Right lobe of liver (tissue), 6 donors: ENCODE data around the gene TIMM13. TPM values are rescaled to one million over a fixed set of nuclear protein-coding genes. Genes with fewer than 3 reads are reported as not detected.
"Not testable (repeated sequence)": the region's sequence is repeated elsewhere in the genome, so short reads cannot be mapped to it uniquely, and the experiment has no call there.

Source experiments
- ATAC-seq, 4 donors: fragments of 200-7000 bp; cut with Tn5 transposase; one replicate each; pipeline ENCODE4 v1.9.1; 2020; ENCODE audit warnings: mild to moderate bottlenecking in 4 of 4, moderate library complexity in 4 of 4
- DNase-seq, 3 donors: peaks; one replicate each; pipeline ENCODE4 v3.0.0-alpha.2; 2020
- H3K27ac ChIP-seq, 3 donors: fragments of 200-600 bp; one replicate each; pipeline ENCODE4 v1.8.0; 2022
- H3K27me3 ChIP-seq, 2 donors: fragments of 200-600 bp; one replicate each; pipeline ENCODE4 v1.8.0; 2022
- H3K36me3 ChIP-seq, 4 donors: fragments of 200-600 bp; sonication (generic) in 1 of 4; one replicate each; pipeline versions ENCODE4 v1.5.1 to v1.8.0; 2017 to 2022; ENCODE audit warnings: control low read depth in 1 of 4
- H3K4me1 ChIP-seq, 4 donors: fragments of 200-600 bp; sonication (generic) in 1 of 4; one replicate each; pipeline versions ENCODE4 v1.5.1 to v1.8.0; 2017 to 2022; ENCODE audit warnings: control low read depth in 1 of 4
- H3K4me3 ChIP-seq, 3 donors: fragments of 200-600 bp; one replicate each; pipeline ENCODE4 v1.8.0; 2022
- H3K9me3 ChIP-seq, 4 donors: fragments of 200-600 bp; sonication (generic) in 1 of 4; one replicate each; pipeline versions ENCODE4 v1.5.1 to v1.8.0; 2017 to 2022; ENCODE audit warnings: control low read depth in 1 of 4
- POLR2A ChIP-seq: fragments of 450-650 bp; IDR thresholded peaks from one replicate; pipeline ENCODE4 v1.6.1; 2017; ENCODE audit warnings: antibody characterized with exemption, mild to moderate bottlenecking
- WGBS: methylation state at CpG from one replicate; pipeline ENCODE4 v1.1.6; 2018; ENCODE audit warnings: low coverage, low lambda C conversion rate; ENCODE audit not compliant: insufficient coverage; ENCODE audit errors: missing lambda C conversion rate; 5-methylcytosine and 5-hydroxymethylcytosine counted together
- intact Hi-C, 2 donors: fragments of 100-400 bp; cut with DNase I; formaldehyde crosslinking; loops; one replicate each; pipeline versions ENCODE4 v1.11.2 to v1.14.1; 2022
- total RNA-seq, 6 experiments: library from RNA; depleted of rRNA in 2 of 6; stranded (reverse); fragments of >200 nt in 2 of 6; fragmentation: NEBNext Ultra II Directional in 3 of 6; extraction: Animal tissue kit (Norgen Biotek cat#: 25700) in 3 of 6; gene quantifications; one replicate each; pipeline versions ENCODE4 v1.1.0 to v1.2.4, GENCODE V29; 2016 to 2023
- TF ChIP-seq, protein P1 (sequence below), 4 donors: fragments of 200-600 bp in 3 of 4; fragments of 450-650 bp in 1 of 4; IDR thresholded peaks; one replicate each; pipeline versions ENCODE4 v1.5.1 to v1.8.0; 2016 to 2022; ENCODE audit warnings: antibody characterized with exemption in 4 of 4, mild to moderate bottlenecking in 2 of 4
- donor health status: DM: no; HTN: yes; CAD: no.
- donor health status: DM: no; HTN: no; CAD: no.
- donor health status: DM: no; HTN: no; CAD: no.
- donor health status: DM: no; HTN: yes; CAD: no.
- donor health status: DM: no; HTN: yes; CAD: no.

TIMM13 gene
- total RNA-seq, 6 experiments from 2014 or later: 35.5 to 59.8 (median 51.1) TPM

GRCh38 chr19:2399582-2399981, 27.8 kb downstream of the TIMM13 start:
- TF ChIP-seq POLR2A: no peak
- TF ChIP-seq, protein P1, sequence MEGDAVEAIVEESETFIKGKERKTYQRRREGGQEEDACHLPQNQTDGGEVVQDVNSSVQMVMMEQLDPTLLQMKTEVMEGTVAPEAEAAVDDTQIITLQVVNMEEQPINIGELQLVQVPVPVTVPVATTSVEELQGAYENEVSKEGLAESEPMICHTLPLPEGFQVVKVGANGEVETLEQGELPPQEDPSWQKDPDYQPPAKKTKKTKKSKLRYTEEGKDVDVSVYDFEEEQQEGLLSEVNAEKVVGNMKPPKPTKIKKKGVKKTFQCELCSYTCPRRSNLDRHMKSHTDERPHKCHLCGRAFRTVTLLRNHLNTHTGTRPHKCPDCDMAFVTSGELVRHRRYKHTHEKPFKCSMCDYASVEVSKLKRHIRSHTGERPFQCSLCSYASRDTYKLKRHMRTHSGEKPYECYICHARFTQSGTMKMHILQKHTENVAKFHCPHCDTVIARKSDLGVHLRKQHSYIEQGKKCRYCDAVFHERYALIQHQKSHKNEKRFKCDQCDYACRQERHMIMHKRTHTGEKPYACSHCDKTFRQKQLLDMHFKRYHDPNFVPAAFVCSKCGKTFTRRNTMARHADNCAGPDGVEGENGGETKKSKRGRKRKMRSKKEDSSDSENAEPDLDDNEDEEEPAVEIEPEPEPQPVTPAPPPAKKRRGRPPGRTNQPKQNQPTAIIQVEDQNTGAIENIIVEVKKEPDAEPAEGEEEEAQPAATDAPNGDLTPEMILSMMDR (IDR thresholded peaks at IDR 0.05): no peak
- WGBS: 90% methylated on average over 4 of the region's 4 CpGs

GRCh38 chr19:2398735-2399305, 28.6 kb downstream of the TIMM13 start:
- DNase-seq: no peak
- intact Hi-C loops: loop anchor here in 1 of 2 donors (10.0 kb wide), 1 partner anchor 244 kb away; the partner anchor contains the start of gene AP3D1

More at GRCh38 chr19:2399582-2399981, 27.8 kb downstream of the TIMM13 start:
- Histone ChIP-seq H3K27me3 (no peaks in the 10 kb centered on the region), H3K36me3 (no peaks in the 10 kb centered on the region), H3K9me3 (no peaks in the 10 kb centered on the region), H3K4me3 (no peak overlapping the region), H3K27ac (no peak overlapping the region), H3K4me1 (peaks cover 0 to 14% (median 0%) of the 10 kb centered on the region in 4 donors)
- no peak for DNase-seq
- no peak for ATAC-seq
- intact Hi-C loops: loop anchor here in 1 of 2 donors (10.0 kb wide), 1 partner anchor 245 kb away; the partner anchor contains the start of gene AP3D1

DNA sequence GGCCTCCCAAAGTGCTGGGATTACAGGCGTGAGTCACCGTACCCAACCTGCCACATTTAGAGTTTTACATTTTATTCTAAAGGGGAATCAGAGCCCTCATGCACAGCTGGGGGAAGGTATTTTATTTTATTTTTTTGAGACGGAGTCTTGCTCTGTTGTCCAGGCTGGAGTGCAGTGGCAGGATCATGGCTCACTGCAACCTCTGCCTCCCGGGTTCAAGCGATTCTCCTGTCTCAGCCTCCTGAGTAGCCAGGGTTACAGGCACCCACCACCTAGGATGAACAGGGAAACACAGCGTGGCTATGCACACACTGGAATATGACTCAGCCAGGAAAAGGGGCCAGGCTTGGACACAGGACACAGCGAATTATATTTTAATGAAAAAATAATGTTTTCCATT, 30.2 kb downstream of the TIMM13 start:
- intact Hi-C loops: loop anchor here in 1 of 2 donors (10.0 kb wide), 1 partner anchor 242 kb away; the partner anchor contains the start of gene AP3D1
- peaks cover 0 to 17% (median 0%) of the 10 kb centered on the region in 4 donors for H3K4me1 ChIP-seq
- WGBS: 88% methylated on average over 6 of the region's 7 CpGs

More at GRCh38 chr19:2398735-2399305, 28.6 kb downstream of the TIMM13 start:
- no peak overlapping the region for H3K27ac ChIP-seq
- H3K9me3 ChIP-seq: no peaks in the 10 kb centered on the region
- H3K27me3 ChIP-seq: no peaks in the 10 kb centered on the region
- WGBS: 89% methylated on average over 9 of the region's 14 CpGs
- no peak for ATAC-seq
- H3K36me3 ChIP-seq: no peaks in the 10 kb centered on the region
- H3K4me3 ChIP-seq: no peak overlapping the region
- peaks cover 0 to 17% (median 0%) of the 10 kb centered on the region in 4 donors for H3K4me1 ChIP-seq
- no peak for TF ChIP-seq POLR2A
- TF ChIP-seq, protein P1 (IDR thresholded peaks at IDR 0.05): no peak

DNA sequence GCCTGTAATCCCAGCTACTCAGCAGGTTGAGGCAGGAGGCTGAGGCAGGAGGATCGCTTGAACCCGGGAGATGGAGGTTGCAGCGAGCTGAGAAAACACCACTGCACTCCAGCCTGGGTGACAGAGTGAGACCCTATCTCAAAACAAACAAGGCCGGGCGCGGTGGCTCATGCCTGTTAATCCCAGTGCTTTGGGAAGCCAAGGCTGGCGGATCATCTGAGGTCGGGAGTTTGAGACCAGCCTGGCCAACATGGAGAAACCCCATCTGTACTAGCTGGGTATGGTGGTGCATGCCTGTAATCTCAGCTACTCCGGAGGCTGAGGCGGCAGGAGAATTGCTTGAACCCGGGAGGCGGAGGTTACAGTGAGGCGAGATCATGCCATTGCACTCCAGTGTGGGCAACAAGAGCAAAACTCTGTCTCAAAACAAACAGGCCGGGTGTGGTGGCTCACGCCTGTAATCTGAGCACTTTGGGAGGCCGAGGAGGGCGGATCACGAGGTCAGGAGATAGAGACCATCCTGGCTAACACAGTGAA, 32.0 kb downstream of the TIMM13 start:
- WGBS: 53% methylated on average over 3 of the region's 18 CpGs

More for the DNA sequence above, 30.2 kb downstream of the TIMM13 start:
- H3K4me3 ChIP-seq, ATAC-seq, H3K36me3 ChIP-seq, H3K27me3 ChIP-seq, H3K27ac ChIP-seq, DNase-seq, H3K9me3 ChIP-seq: not testable (repeated sequence)

GRCh38 chr19:2394442-2395292, 32.7 kb downstream of the TIMM13 start:
- 42% methylated on average over 25 of the region's 27 CpGs for WGBS
- Histone ChIP-seq H3K9me3 (no peaks in the 10 kb centered on the region), H3K4me1 (peaks cover 0 to 17% (median 0%) of the 10 kb centered on the region in 4 donors), H3K4me3 (no peak overlapping the region), H3K27ac (peak overlapping the region; percentile 29 to 84 (median 65)), H3K27me3 (no peaks in the 10 kb centered on the region), H3K36me3 (no peaks in the 10 kb centered on the region)
- intact Hi-C loops: loop anchor here in 1 of 2 donors (10.0 kb wide), 1 partner anchor 240 kb away; the partner anchor contains the start of gene AP3D1
- peak; percentile 73 to 87 (median 77) for DNase-seq
- TF ChIP-seq, protein P1 (IDR thresholded peaks at IDR 0.05): no peak
- no peak for TF ChIP-seq POLR2A
- ATAC-seq: peak; percentile 45 to 75 (median 66)

More for the DNA sequence above, 32.0 kb downstream of the TIMM13 start:
- DNase-seq (peak in 1 of 3 donors; percentile 50), ATAC-seq (peak in 1 of 4 donors; percentile 6)
- not testable (repeated sequence) for H3K4me3 ChIP-seq, H3K36me3 ChIP-seq, H3K9me3 ChIP-seq, H3K27me3 ChIP-seq
- peak overlapping the region; percentile 29 to 84 (median 65) for H3K27ac ChIP-seq
- intact Hi-C loops: loop anchor here in 1 of 2 donors (10.0 kb wide), 1 partner anchor 241 kb away; the partner anchor contains the start of gene AP3D1
- H3K4me1 ChIP-seq: peaks cover 0 to 17% (median 0%) of the 10 kb centered on the region in 4 donors
